ENCODE measurements around the gene TMPRSS6. TPM values are rescaled to one million over a fixed set of nuclear protein-coding genes. Genes with fewer than 3 reads are reported as not detected.

Gene TMPRSS6
- total and polyA plus RNA-seq, 2 of the 13 experiments (the other 11 are each of a cell fraction or from before 2014, with no cell fraction given) = 4.2 to 4.8 TPM

GRCh38 chr22:37091994-37092393, 17.5 kb downstream of the TMPRSS6 start (continued):
- no peak for TF ChIP-seq TFDP2 (CRISPR knock-in tag; IDR thresholded peaks at IDR 0.05)

DNA sequence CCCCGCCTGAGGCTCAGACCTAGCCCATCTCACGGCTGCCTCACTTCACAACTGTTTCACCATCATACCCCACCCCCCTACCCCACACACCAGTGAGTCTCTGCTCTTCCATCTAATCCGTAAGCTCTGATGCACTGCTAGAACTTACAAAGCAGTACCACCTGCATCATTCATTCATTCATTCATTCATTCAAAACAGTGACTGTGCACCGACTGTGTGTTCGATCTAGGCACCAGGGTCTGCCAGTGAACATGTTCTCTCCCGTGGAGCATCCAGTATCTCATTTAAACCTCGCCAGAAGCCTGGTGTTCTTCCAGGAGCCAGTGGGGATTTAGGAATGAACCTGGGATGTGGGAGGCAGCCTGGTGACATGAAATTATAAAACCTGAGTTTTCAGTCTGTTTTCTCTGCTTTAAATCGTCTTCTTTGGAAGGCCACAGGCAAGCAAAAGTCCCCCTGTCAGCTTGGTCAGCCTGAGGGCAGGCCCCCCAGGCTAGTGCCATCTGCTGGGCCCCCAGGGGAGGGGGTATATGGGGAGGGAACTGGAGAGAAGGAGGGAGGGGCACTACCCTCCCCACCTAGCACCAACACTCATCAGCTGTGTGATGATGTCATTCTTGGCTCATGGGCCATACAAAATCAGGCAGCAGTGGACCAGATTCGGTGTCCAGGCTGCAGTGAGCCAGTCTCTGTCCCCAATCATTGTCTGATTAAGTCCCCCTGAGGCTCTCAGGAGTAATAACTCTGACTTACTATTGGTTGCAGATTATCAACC, 18.4 kb downstream of the TMPRSS6 start:
- intact Hi-C loops (cut with micrococcal nuclease; ENCODE audit: unreplicated experiment) (no loop called here), in situ Hi-C loops (cut with HindIII; ENCODE audit: extremely low pct_ligation_motif_present, low pct_unique_long_range_greater_than_20kb) (no loop called here)
- H2AFZ ChIP-seq (ENCODE audit: low read length) = no peak overlapping the region
- FAIRE-seq = no peak
- ChIA-PET POLR2A (no interaction called here), CTCF (ENCODE audit: low intra/inter-chr PET ratio, low total read pairs) (no interaction called here)
- TF ChIP-seq ZNF337 (CRISPR knock-in tag; IDR thresholded peaks at IDR 0.05; ENCODE audit: borderline replicate concordance, low read depth) = no peak
- TF ChIP-seq ATF7 (IDR thresholded peaks at IDR 0.05) = peak; percentile 82
- TF ChIP-seq ATF7 (CRISPR knock-in tag; IDR thresholded peaks at IDR 0.05) = no peak
- TF ChIP-seq RFXAP (CRISPR knock-in tag; IDR thresholded peaks at IDR 0.05; ENCODE audit: borderline replicate concordance) = no peak
- TF ChIP-seq U2AF1 (optimal IDR thresholded peaks at IDR 0.05; ENCODE audit: low read depth, low read length) = no peak
- TF ChIP-seq ZNF484 (CRISPR knock-in tag; IDR thresholded peaks at IDR 0.05; ENCODE audit: borderline replicate concordance, low read depth) = no peak
- no peaks in the 10 kb centered on the region for H3K79me2 ChIP-seq (ENCODE audit: insufficient read depth, low read length)
- H3K36me3 ChIP-seq (replicated peaks in 1 of 2; ENCODE audit: control insufficient read depth in 1 of 2, insufficient read depth in 2 of 2, low read length in 2 of 2) = no peaks in the 10 kb centered on the region
- H3K4me2 ChIP-seq (ENCODE audit: low read depth, low read length) = no peak overlapping the region
- no peaks in the 10 kb centered on the region for H4K20me1 ChIP-seq (ENCODE audit: insufficient read depth, low read length)
- no peak for ATAC-seq
- 75% methylated on average over 9 of the region's 9 CpGs for WGBS (ENCODE audit: low lambda C conversion rate)
- no peak overlapping the region for H3K27ac ChIP-seq (ENCODE audit: extremely low read length, insufficient read depth, low read length)
- H3K4me1 ChIP-seq (ENCODE audit: insufficient read depth, low read length) = peaks cover 12% of the 10 kb centered on the region
- no peaks in the 10 kb centered on the region for H3K9me3 ChIP-seq (ENCODE audit: low read length)
- DNase-seq (ENCODE audit: low spot score) = no peak
- no peak overlapping the region for H3K4me3 ChIP-seq (replicated peaks in 1 of 3; ENCODE audit: insufficient read depth in 1 of 3, low read depth in 2 of 3, low read length in 3 of 3)
- no peaks in the 10 kb centered on the region for H3K27me3 ChIP-seq (ENCODE audit: control insufficient read depth in 1 of 2, insufficient read depth in 2 of 2, low read length in 2 of 2)
- BruUV-seq (replicated peaks) = no TSS peak
- no peak overlapping the region for H3K9ac ChIP-seq (ENCODE audit: insufficient read depth, low read depth, low read length)
